ENCODE data around the gene IL1RAPL2.

The IL1RAPL2 gene

GRCh38 chrX:105269386-105269785, 703.4 kb downstream of the IL1RAPL2 start:
- TF ChIP-seq EZH2 (IDR thresholded peaks at IDR 0.05) (no peak), POLR2AphosphoS5 (IDR thresholded peaks at IDR 0.05; ENCODE audit: borderline replicate concordance, low read depth, low read length) (no peak), FOXP2 (optimal IDR thresholded peaks at IDR 0.05; ENCODE audit: control extremely low read depth, extremely low read length, insufficient read depth) (no peak)
- Histone ChIP-seq H3K4me3 (no peak overlapping the region), H3K9me3 (ENCODE audit: low read depth, low read length) (no peaks in the 10 kb centered on the region), H3K27ac (no peak overlapping the region), H3K9ac (ENCODE audit: insufficient read length) (no peak overlapping the region), H3K36me3 (ENCODE audit: insufficient read depth, low read length) (no peaks in the 10 kb centered on the region)
- no peak for DNase-seq (ENCODE audit: low read depth, low spot score)

DNA sequence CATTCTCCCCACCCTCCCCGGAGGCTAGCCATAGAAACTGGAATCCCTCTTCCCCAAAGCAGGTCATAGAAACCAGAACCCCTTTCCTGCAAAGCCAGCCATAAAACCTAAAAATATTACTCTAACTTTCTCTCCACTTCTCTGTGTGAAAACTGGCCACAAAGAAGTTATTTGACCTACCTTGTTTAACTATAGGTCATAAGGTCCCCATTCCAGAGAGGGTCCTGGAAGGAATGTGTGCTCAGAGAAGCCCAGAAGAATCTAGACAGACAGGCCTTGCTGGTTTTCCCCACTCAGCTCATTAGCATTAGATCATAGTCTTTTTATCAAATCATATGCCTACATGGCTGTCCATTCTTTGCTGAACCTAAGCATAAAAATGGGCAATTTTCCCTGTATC, 707.3 kb downstream of the IL1RAPL2 start:
- DNase-seq (ENCODE audit: low read depth, low spot score) = no peak
- Histone ChIP-seq H3K9me3 (ENCODE audit: low read depth, low read length) (no peaks in the 10 kb centered on the region), H3K4me3 (no peak overlapping the region), H3K27ac (no peak overlapping the region), H3K9ac (ENCODE audit: insufficient read length) (no peak overlapping the region), H3K36me3 (ENCODE audit: insufficient read depth, low read length) (no peaks in the 10 kb centered on the region)
- TF ChIP-seq EZH2 (IDR thresholded peaks at IDR 0.05) (no peak), FOXP2 (optimal IDR thresholded peaks at IDR 0.05; ENCODE audit: control extremely low read depth, extremely low read length, insufficient read depth) (no peak), POLR2AphosphoS5 (IDR thresholded peaks at IDR 0.05; ENCODE audit: borderline replicate concordance, low read depth, low read length) (no peak)

GRCh38 chrX:105274091-105274490, 708.1 kb downstream of the IL1RAPL2 start:
- DNase-seq (ENCODE audit: low read depth, low spot score) = no peak
- Histone ChIP-seq H3K4me3 (no peak overlapping the region), H3K27ac (no peak overlapping the region), H3K36me3 (ENCODE audit: insufficient read depth, low read length) (no peaks in the 10 kb centered on the region), H3K9me3 (ENCODE audit: low read depth, low read length) (no peaks in the 10 kb centered on the region), H3K9ac (ENCODE audit: insufficient read length) (no peak overlapping the region)
- TF ChIP-seq EZH2 (IDR thresholded peaks at IDR 0.05) = no peak
- no peak for TF ChIP-seq POLR2AphosphoS5 (IDR thresholded peaks at IDR 0.05; ENCODE audit: borderline replicate concordance, low read depth, low read length)
- no peak for TF ChIP-seq FOXP2 (optimal IDR thresholded peaks at IDR 0.05; ENCODE audit: control extremely low read depth, extremely low read length, insufficient read depth)

DNA sequence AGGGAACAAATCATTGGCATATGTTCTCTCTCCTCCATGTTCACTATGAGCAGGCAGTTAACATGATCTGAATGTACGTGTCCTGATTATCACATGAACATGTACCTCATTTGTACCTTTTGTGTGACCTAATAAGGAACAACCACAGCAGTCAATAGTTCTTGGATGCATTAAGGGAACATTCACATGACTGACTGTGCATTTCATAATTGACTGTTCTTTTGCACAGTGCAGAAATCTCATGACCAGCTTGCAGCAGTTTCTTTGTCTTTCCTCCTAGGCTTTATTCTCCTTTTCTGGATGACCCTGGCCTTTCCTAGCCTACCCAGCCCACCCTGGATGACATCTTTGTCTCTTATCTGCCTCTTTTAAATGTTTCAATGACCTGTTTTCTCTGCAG, 711.1 kb downstream of the IL1RAPL2 start:
- no peak overlapping the region for H3K9ac ChIP-seq (ENCODE audit: insufficient read length)
- TF ChIP-seq FOXP2 (optimal IDR thresholded peaks at IDR 0.05; ENCODE audit: control extremely low read depth, extremely low read length, insufficient read depth) = no peak
- no peak for TF ChIP-seq POLR2AphosphoS5 (IDR thresholded peaks at IDR 0.05; ENCODE audit: borderline replicate concordance, low read depth, low read length)
- no peak for TF ChIP-seq EZH2 (IDR thresholded peaks at IDR 0.05)
- H3K27ac ChIP-seq = no peak overlapping the region
- no peaks in the 10 kb centered on the region for H3K36me3 ChIP-seq (ENCODE audit: insufficient read depth, low read length)
- H3K4me3 ChIP-seq = no peak overlapping the region
- no peaks in the 10 kb centered on the region for H3K9me3 ChIP-seq (ENCODE audit: low read depth, low read length)
- DNase-seq (ENCODE audit: low read depth, low spot score) = no peak

- no peaks in the 10 kb centered on the region for H3K36me3 ChIP-seq (ENCODE audit: insufficient read depth, low read length)
- no peak overlapping the region for H3K9ac ChIP-seq (ENCODE audit: insufficient read length)
- H3K4me3 ChIP-seq = no peak overlapping the region
- no peak overlapping the region for H3K27ac ChIP-seq
- no peak for TF ChIP-seq POLR2AphosphoS5 (IDR thresholded peaks at IDR 0.05; ENCODE audit: borderline replicate concordance, low read depth, low read length)
- no peak for TF ChIP-seq EZH2 (IDR thresholded peaks at IDR 0.05)
- no peak for TF ChIP-seq FOXP2 (optimal IDR thresholded peaks at IDR 0.05; ENCODE audit: control extremely low read depth, extremely low read length, insufficient read depth)
- DNase-seq (ENCODE audit: low read depth, low spot score) = no peak
- H3K9me3 ChIP-seq (ENCODE audit: low read depth, low read length) = no peaks in the 10 kb centered on the region
These were observed 716.1 kb downstream of the IL1RAPL2 start for GRCh38 chrX:105282077-105282476.

GRCh38 chrX:105297041-105297440, 731.0 kb downstream of the IL1RAPL2 start:
- TF ChIP-seq FOXP2 (optimal IDR thresholded peaks at IDR 0.05; ENCODE audit: control extremely low read depth, extremely low read length, insufficient read depth) = no peak
- TF ChIP-seq POLR2AphosphoS5 (IDR thresholded peaks at IDR 0.05; ENCODE audit: borderline replicate concordance, low read depth, low read length) = no peak
- no peak for TF ChIP-seq EZH2 (IDR thresholded peaks at IDR 0.05)
- no peak overlapping the region for H3K4me3 ChIP-seq
- no peak overlapping the region for H3K9ac ChIP-seq (ENCODE audit: insufficient read length)
- H3K9me3 ChIP-seq (ENCODE audit: low read depth, low read length) = no peaks in the 10 kb centered on the region
- no peak for DNase-seq (ENCODE audit: low read depth, low spot score)
- no peak overlapping the region for H3K27ac ChIP-seq
- no peaks in the 10 kb centered on the region for H3K36me3 ChIP-seq (ENCODE audit: insufficient read depth, low read length)

DNA sequence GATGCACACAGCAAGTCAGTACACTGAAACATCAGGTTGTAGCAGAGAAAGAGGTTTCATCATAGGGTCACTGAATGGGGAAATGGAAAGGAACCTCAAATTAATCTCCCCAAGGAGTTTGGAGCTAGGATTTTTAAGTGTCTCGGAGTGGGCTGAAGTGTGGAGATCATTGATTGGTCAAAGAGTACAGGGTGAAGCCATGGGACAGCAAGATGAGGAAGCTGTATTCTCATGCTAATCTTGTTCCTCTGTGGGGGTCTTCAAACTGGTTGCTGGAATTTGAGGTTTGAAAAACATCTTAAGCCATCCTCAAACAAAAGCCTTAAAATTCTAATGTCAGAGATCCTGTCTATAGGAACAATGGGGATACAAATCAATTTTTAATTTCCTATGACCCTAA, 733.3 kb downstream of the IL1RAPL2 start:
- Histone ChIP-seq H3K36me3 (ENCODE audit: insufficient read depth, low read length) (no peaks in the 10 kb centered on the region), H3K27ac (no peak overlapping the region), H3K4me3 (no peak overlapping the region), H3K9ac (ENCODE audit: insufficient read length) (no peak overlapping the region), H3K9me3 (ENCODE audit: low read depth, low read length) (no peaks in the 10 kb centered on the region)
- TF ChIP-seq FOXP2 (optimal IDR thresholded peaks at IDR 0.05; ENCODE audit: control extremely low read depth, extremely low read length, insufficient read depth) = no peak
- no peak for TF ChIP-seq EZH2 (IDR thresholded peaks at IDR 0.05)
- TF ChIP-seq POLR2AphosphoS5 (IDR thresholded peaks at IDR 0.05; ENCODE audit: borderline replicate concordance, low read depth, low read length) = no peak
- no peak for DNase-seq (ENCODE audit: low read depth, low spot score)

GRCh38 chrX:105302246-105302645, 736.2 kb downstream of the IL1RAPL2 start:
- no peak for TF ChIP-seq FOXP2 (optimal IDR thresholded peaks at IDR 0.05; ENCODE audit: control extremely low read depth, extremely low read length, insufficient read depth)
- TF ChIP-seq EZH2 (IDR thresholded peaks at IDR 0.05) = no peak
- TF ChIP-seq POLR2AphosphoS5 (IDR thresholded peaks at IDR 0.05; ENCODE audit: borderline replicate concordance, low read depth, low read length) = no peak

DNA sequence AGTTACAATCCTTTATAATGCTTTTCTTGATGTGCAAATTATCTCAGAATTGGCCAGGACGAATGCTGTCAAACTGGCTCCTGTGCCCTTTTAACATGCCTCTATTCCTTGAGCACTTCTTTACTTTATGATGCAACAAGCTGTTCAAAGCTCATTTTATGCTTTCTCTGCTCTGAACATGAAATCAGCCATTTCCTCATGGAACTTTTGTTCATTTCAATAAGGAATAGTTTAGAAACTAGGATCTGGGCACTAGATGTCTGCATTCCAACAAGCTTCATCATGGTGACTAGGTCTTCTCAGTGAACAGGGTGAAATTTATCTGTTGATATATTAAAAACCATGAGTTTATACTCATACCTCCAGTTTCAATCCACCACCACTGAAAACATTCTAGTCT, 741.8 kb downstream of the IL1RAPL2 start:
- DNase-seq (ENCODE audit: low read depth, low spot score) = no peak
- H3K27ac ChIP-seq = no peak overlapping the region
- TF ChIP-seq POLR2AphosphoS5 (IDR thresholded peaks at IDR 0.05; ENCODE audit: borderline replicate concordance, low read depth, low read length) = no peak
- TF ChIP-seq EZH2 (IDR thresholded peaks at IDR 0.05) = no peak
- TF ChIP-seq FOXP2 (optimal IDR thresholded peaks at IDR 0.05; ENCODE audit: control extremely low read depth, extremely low read length, insufficient read depth) = no peak
- no peaks in the 10 kb centered on the region for H3K9me3 ChIP-seq (ENCODE audit: low read depth, low read length)
- H3K9ac ChIP-seq (ENCODE audit: insufficient read length) = no peak overlapping the region
- no peaks in the 10 kb centered on the region for H3K36me3 ChIP-seq (ENCODE audit: insufficient read depth, low read length)
- H3K4me3 ChIP-seq = no peak overlapping the region

More at GRCh38 chrX:105302246-105302645, 736.2 kb downstream of the IL1RAPL2 start:
- no peak overlapping the region for H3K4me3 ChIP-seq
- H3K9ac ChIP-seq (ENCODE audit: insufficient read length) = no peak overlapping the region
- no peak overlapping the region for H3K27ac ChIP-seq
- H3K36me3 ChIP-seq (ENCODE audit: insufficient read depth, low read length) = no peaks in the 10 kb centered on the region
- DNase-seq (ENCODE audit: low read depth, low spot score) = no peak
- H3K9me3 ChIP-seq (ENCODE audit: low read depth, low read length) = no peaks in the 10 kb centered on the region
